ENCODE measurements around the gene E2F7.

The E2F7 gene

DNA sequence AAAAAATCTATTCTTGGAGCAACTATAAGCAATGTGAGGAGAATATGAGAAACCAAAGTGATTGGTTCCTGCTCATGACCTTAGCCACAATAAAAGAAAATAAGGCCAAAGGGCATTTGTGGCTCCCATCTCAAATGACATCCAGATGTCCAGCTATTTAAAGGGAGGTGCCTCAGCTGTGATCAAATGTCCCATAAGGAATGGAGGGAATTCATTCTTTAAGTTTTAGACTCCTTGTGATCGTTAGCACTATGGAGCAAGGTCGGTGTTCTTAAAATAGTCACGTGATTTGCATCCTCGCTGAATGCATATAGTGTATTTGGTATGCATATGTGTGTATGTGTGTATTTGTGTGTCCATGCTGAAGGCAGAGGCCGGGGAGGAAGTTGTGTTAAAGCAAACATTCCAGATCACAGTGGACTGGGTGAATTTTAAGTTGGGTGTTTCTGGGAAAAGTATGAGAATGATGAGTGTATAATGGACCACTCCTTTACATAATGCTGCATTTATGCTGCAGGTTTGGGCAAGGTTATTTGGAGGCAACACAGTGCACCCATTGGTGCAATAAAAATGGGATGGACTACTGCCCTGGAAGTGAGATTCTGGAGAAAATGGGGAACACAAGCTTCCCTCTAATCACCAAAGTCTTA is 5.6 kb upstream of the E2F7 start:
- Histone ChIP-seq H3K4me3 (no peak overlapping the region), H3K27ac (no peak overlapping the region)

DNA sequence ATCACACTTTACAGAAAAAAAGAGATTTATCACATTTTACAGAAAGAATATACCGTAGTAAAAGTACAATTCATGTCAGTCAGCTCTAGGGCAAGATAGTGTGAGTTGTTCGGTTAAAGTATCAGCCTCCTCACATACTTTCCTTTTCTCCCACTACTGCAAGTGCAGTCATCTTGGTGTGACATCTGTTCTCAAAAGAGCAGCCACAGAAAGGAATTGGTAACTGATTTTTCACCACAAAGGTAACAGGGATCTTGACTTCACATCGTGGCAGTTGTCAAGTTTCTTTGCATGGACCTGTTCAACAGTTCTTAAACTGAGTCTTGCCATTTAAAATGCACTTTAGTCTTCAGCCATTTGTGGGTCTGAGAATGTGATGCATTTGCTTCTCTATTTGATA is 5.0 kb upstream of the E2F7 start:
- Histone ChIP-seq H3K27ac (no peak overlapping the region), H3K4me3 (no peak overlapping the region)

DNA sequence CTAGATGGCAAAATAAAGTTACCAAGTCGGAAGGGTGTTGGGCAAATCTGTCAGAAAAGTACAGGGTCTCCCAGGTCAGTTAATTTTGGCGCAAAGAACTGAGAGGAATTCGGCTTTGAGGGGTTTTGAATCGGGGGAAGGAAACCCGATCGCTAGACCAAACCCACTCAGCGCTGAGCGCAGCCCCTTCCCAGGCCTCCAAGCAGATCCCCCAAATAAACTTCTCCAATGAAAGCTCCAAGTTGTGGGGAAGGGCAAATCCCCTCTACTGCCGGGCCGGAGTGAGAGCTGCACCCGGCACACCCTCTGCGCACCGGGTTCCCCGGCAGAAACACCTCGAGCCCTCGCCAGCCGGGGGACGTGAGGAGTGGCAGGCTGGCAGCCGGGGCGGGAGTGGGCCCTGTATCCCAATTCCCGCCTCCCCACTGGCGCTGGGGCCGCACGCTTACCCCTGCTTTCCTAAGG is 441 bp downstream of the E2F7 start:
- peak overlapping the region in 10 of 21 experiments; percentile 18 to 83 (median 59) for H3K27ac ChIP-seq
- peak overlapping the region; percentile 48 to 97 (median 84) for H3K4me3 ChIP-seq

DNA sequence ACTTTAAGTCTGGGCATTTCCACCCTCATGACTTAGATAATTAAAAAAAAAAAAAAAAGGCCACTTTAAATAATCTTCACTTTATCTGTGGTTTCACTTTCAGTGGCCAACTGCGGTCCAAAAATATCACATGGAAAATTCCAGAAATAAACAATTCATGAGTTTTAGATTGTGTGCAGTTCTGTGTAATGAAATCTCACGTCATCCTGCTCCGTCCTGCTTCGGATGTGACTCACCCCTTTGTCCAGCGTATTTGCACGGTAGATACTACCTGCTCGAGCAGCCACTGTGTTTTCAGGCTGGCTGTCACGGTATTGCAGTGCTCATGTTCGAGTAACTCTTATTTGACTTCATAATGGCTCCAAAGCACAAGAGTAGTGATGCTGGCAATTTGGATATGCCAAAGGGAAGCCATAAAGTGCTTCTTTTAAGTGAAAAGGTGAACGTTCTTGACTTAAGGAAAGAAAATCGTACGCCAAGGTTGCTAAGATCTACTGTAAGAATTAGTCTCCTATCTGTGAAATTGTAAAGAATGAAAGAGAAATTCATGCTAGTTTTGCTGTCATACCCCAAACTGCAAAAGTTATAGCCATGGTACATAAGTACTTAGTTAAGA is 2.4 kb downstream of the E2F7 start:
- Histone ChIP-seq H3K27ac (no peak overlapping the region), H3K4me3 (no peak overlapping the region)

DNA sequence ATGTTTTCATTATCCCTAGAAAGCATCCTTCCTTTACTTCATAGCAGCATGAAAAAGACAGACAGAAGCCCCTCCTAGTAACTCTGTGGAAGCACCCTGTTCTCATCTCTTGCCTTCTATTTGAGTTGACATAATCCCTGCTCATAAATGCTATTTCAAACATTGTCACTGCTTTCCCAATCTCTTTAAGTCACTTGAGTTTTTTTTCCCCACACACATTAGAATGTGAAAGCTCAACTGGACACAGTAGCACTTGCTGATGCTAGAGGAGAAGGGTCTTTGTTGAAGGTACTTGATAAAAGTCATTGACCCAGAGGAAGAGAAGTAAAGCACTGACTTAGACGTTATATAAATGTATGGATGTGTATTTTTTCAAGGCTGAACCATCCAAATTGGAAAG is 3.0 kb downstream of the E2F7 start:
- Histone ChIP-seq H3K27ac (no peak overlapping the region), H3K4me3 (no peak overlapping the region)

DNA sequence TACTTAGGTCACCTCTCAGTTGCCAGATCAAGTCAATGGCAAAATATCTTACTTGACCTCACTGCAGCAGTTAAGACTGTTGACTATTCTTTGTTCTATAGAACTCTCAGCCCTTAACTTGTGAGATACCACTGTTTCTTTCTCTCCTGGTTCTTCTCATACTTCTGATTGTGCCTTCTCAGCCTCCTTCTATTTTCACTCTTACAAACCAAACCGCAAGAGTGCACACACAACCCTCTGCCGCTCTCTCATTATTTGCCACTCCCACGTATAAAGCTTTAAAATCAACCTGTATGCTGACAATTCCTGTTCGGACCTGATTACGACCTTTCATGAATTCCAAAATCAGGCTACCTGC is 4.5 kb downstream of the E2F7 start:
- Histone ChIP-seq H3K27ac (no peak overlapping the region), H3K4me3 (no peak overlapping the region)

DNA sequence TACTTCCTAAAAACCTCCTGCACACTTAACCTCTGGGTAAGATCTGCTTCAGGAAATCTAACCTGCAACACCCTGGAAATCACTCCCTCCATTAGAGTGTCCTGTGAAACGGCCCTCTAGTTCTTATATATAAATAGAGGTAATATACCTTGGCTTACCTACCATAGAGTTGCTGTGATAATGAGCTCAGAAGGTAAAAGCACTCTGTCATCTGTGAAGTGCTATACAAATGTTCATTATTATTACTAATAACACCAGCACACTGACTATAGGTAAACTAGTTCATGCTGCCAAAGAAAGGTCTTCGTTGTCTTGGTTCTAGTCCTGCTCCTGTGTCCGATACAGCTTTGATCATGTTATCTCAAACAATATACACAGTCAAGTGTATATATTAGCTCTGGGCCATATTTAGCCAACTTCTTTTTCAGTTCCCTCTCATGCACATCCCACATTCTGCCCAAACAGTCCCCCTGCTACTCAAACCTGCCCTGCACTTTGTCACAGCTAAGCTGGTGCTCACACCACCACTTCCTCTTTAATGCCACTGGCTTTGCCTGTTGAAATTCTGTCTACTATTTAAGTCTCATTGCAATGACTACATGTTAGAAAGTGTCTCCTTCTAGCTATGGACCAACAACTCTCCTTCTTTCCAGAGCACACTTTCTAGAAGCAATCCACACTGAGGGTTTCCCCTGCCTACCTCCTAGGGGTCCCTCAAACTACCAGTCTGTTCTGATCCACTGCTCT is 5.1 kb downstream of the E2F7 start:
- Histone ChIP-seq H3K27ac (no peak overlapping the region), H3K4me3 (no peak overlapping the region)

DNA sequence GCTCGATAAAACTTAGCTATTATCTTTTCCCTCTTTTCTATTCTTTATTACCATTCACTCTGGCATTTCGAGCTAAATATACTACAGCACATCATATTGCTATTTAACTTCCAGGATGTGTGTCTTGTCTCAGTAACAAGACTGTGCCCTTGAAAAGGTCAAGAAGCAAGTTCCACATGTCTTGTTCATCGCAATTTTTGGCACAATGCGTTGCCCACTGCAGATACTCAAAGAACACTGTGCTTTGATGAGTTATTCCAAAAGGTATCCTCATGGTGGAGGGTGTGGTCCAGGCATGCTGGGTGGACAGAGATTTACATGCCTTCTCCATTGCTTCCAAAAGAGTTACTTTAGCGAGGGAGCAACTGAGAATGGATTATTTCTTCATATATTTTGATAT is 6.6 kb downstream of the E2F7 start:
- H3K4me3 ChIP-seq, result no peak overlapping the region
- H3K27ac ChIP-seq, result no peak overlapping the region

DNA sequence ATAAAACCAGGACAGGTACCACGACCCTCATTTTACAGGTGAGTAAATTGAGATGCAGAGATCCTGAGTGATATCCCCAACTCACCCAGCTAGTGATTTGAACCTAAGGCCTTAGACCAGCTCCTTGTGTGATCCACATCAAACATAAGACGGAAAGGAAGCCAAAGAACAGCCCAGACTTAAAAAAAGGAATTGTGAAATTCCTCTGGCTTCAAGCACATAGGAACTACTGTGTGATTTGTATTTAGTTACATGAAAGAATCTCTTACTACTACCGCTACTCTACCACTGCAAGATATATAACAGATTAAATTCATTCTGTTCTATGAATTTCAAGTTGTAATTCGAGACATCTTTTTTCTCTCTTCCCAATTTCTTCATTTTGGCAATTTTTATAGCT is 10.5 kb downstream of the E2F7 start:
- no peak overlapping the region for H3K27ac ChIP-seq
- H3K4me3 ChIP-seq, result no peak overlapping the region

DNA sequence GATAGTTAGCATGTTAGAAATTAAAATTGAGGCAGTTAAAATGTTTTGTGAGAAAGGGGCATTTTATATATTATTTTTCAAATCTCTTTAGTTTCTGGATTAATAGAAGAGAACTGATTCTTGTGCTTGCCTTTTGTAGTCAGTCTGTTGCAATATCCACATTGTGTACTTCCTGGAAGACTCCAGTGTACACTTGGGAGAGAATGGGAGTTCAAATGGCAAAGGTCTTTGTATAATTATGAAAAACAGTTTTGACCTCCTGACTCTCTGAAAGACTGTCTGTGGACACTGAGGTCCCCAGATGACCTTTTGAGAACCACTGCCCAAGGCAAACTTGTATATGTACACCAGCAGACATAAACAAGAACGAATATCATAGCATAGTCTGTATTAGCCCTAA is 12.1 kb downstream of the E2F7 start:
- Histone ChIP-seq H3K27ac (no peak overlapping the region), H3K4me3 (no peak overlapping the region)

DNA sequence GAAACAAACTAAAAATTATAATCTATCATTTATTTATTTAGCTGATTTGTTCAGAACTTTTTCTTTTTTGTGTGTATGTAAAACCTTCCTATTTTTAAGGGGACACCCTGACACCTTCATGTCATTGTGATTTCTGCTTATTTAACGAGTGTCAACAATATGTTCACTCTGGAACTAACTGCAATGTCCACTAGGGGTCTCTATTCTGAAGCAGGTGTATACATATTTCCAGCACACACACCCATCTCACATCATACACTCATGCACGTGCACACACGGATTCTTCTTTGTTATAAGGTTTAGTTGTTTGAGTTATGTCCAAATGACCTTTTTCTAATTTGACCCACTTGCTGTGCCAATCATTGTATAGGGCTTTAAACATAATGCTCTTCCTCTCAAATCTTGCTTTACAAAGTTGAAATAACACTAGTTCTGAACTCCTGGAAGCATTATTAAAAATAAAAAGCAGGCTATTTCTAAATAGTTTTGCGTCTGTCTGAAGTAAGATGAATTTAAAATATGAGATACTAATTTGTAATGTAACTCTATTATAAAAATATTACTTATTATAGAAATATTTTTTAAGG is 15.5 kb downstream of the E2F7 start:
- no peak overlapping the region for H3K4me3 ChIP-seq
- no peak overlapping the region for H3K27ac ChIP-seq

DNA sequence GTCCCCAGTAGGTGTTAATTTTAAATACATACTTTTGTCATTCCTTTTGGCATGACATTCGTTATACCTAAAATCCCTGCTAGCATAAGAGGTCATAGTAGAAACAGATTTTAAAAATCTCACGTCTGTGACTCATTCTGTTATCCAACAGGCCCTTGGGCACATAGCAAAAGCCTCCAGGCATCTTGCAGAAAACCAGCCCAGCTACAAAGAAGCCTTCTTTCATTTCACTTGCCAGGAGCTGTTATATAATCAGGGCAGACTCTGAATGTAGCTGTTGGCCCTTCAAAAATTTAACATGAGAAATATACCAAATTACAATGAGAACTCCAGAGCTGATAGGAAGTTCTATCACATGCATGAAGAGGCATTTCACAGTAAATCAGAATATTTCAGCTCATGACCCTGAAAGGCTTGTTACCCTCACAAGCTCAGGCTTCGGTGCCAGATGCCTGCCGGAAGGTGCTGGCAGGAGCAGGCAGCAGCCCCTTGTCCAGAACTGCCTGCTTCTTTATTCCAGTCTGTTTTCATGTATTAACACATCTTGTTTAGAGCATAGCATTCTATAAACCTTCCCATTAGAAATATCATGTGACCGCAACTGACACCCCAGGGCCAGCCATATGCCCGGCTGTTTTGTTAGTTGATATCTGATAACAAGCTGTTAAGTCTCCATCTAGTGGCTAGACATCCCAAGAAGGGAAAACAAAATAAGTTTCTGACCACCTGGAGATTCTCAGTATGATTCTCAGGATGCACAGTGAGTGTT is 17.8 kb downstream of the E2F7 start:
- no peak overlapping the region for H3K4me3 ChIP-seq
- no peak overlapping the region for H3K27ac ChIP-seq

DNA sequence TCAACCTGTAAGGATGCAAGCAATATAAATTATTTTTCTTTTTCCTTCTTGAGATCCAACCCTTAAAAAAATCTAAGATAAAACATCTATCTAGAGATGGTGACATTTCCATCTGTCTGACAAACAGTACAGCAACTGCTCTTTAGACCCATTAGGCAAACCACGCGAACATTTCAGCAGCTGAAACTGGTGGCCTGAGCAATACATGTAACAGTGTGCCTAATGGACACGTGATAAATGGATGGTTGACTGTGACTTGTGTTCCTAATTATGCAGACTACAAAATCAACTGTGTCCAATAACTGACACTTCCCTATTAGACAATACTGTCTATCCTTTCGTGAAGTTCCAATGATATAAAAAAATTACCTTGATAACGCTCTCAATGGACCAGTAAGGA is 18.9 kb downstream of the E2F7 start:
- H3K27ac ChIP-seq, result no peak overlapping the region

DNA sequence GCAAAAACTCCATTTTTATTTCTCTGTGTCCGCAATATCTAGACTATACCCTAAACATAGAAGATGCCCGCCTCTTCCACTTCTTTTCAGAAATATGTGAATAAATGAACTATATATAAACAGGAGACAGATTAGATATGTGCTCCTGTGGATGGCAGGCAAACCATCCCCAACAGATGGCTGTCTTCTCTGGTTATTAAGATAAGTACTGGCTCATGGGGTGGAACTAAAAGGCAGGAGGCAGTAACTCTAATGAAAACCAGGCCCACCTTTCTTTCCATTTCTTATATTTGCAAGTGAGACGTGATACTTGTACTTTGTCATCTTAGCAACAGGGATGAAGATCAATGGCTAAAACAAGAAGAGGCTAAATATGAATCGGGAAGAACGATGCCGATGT is 20.2 kb downstream of the E2F7 start:
- Histone ChIP-seq H3K27ac (no peak overlapping the region), H3K4me3 (no peak overlapping the region)

More for the DNA sequence above, 18.9 kb downstream of the E2F7 start:
- H3K4me3 ChIP-seq, result no peak overlapping the region

DNA sequence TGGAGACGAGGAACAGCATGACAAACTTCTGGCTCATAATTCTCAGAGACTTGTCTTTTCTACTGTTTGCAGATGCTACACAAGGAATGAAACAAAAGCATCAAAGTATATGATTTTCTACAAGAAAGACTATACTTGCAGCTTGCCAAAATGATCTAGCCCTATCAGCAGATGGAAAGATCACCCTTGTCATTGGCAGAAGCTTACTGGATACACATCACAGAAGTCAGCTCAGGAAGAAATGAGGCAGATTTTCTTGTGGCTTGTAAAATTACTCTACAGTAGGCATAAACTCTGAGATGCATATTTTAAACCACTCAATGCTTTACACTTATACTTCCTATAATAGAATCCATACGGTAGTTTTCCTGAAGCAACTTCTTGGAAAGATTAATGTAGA is 20.6 kb downstream of the E2F7 start:
- no peak overlapping the region for H3K27ac ChIP-seq
- no peak overlapping the region for H3K4me3 ChIP-seq

DNA sequence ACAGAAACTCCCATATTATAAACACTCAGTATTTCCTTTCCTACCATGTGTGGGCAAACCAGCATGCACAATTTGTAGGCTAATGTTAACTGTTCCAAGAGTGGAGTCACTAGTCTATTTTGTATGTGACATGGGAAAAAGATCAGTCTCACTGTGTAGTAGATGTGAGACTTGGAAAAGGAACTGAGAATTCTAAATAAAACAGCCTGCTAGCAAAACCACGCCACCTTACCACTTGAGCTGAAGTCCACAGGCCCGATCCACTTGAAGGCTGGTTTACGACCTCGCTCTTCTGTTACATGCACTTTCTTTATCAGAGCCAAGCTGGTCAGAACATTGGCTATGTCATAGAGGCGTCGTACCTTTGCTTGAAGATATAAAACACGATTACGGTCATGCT is 22.5 kb downstream of the E2F7 start:
- H3K4me3 ChIP-seq, result no peak overlapping the region
- H3K27ac ChIP-seq, result no peak overlapping the region

DNA sequence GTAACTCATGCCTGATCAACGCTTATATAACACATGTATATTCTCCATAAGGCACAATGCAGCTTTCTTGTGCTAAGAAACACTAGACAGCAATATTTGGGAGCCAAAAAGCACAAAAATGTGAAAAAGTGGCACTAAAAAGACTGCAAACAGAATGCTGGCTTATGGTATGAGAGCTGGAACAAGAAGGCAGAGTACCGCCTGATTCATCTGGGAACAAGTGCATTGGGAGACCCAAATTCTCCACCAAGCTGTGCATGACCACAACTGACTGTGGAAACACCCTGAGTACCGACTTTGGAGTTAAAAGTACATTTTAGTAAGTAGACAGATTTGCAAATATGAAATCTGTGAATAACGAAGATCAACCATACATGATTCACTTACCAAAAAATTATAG is 25.1 kb downstream of the E2F7 start:
- H3K27ac ChIP-seq, result no peak overlapping the region
- no peak overlapping the region for H3K4me3 ChIP-seq

DNA sequence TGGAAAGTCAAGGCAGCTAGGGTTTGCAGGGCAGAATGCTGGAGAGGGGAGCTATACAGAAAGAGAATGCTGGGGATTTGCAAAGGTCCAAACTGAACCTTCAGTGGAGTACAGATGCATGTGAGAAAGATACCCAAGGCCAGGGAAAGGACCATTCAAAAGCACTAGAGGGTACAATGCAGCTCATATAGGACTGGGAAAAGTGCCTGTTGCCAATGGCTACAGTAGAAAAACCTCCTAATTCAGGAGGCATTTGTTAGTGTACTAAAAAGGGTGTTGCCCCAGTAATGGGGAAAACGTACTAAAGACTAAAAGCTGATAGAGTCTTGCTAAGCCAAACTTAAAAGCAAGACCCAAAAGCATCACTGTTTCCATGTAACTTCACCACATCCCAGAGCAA is 30.1 kb downstream of the E2F7 start:
- H3K27ac ChIP-seq, result no peak overlapping the region

DNA sequence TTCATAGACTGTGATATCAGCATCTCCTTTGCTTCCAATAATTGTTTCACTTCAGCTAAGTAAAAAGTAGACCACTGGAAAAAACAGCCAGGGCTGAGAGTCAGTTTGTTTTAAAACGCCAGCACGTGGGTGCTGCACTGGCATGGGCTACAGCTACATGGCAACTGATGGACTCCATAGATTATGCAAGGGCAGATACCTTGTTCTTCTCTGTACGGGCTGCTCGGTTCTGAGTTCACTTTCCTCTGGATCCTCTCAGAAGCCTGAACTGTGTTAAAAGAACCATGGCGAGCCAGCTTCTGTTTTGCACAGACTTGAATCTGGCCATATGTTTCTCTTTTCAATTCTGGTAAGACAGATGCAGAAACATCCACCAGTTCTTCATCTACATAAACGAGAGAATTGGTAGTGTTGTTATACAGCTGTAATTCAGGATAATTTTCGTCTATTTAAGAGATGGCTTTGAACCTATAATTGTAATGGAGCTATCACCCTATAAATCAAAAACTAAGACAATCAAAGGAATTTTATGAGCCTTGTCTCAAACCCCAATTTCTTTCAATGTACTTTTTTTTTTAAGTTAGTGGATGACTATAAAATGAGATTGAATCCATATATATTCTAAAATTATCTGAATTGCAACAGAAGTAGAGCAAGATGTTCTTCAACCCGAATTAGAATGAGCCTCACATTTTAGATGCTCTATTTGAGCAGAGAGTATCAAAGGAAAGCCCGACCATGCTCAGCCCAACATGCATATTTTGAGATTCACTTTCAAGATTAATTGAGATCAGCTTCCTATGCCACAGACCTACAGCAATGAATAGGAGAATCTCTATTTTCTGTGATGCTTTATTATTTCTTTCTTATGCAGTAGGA is 31.5 kb downstream of the E2F7 start:
- no peak overlapping the region for H3K4me3 ChIP-seq
- no peak overlapping the region for H3K27ac ChIP-seq

More for the DNA sequence above, 30.1 kb downstream of the E2F7 start:
- no peak overlapping the region for H3K4me3 ChIP-seq
